ENCODE data around the gene XCL2.
"Not testable (repeated sequence)": the region's sequence is repeated elsewhere in the genome, so short reads cannot be mapped to it uniquely, and the experiment has no call there.

Gene XCL2

GRCh38 chr1:168555508-168556046 is 11.8 kb upstream of the XCL2 start:
- DNase-seq, result no peak

GRCh38 chr1:168554603-168555483 is 11.0 kb upstream of the XCL2 start:
- DNase-seq, result no peak

GRCh38 chr1:168553680-168554553 is 10.1 kb upstream of the XCL2 start:
- DNase-seq, result no peak

- DNase-seq, result no peak
Measured at GRCh38 chr1:168552961-168553360, 9.2 kb upstream of the XCL2 start.

GRCh38 chr1:168551688-168552087 is 7.9 kb upstream of the XCL2 start:
- DNase-seq, result no peak

GRCh38 chr1:168550971-168551370 is 7.2 kb upstream of the XCL2 start:
- DNase-seq, result no peak

GRCh38 chr1:168546553-168546895 is 2.7 kb upstream of the XCL2 start:
- DNase-seq, result not testable (repeated sequence)

GRCh38 chr1:168545678-168546552 is 2.1 kb upstream of the XCL2 start:
- not testable (repeated sequence) for DNase-seq

GRCh38 chr1:168542978-168543377 is 819 bp downstream of the XCL2 start:
- DNase-seq, result not testable (repeated sequence)

GRCh38 chr1:168540798-168541197 is 3.0 kb downstream of the XCL2 start:
- DNase-seq, result not testable (repeated sequence)

GRCh38 chr1:168535536-168535935 is 8.3 kb downstream of the XCL2 start:
- DNase-seq, result no peak

- DNase-seq, result no peak
Measured at GRCh38 chr1:168531615-168532345, 12.0 kb downstream of the XCL2 start.

- DNase-seq, result no peak
Measured at GRCh38 chr1:168529518-168529917, 14.3 kb downstream of the XCL2 start.

- DNase-seq, result no peak
Measured at GRCh38 chr1:168521401-168522000, 22.3 kb downstream of the XCL2 start.

GRCh38 chr1:168520832-168521231 is 23.0 kb downstream of the XCL2 start:
- no peak for DNase-seq

GRCh38 chr1:168520052-168520751 is 23.6 kb downstream of the XCL2 start:
- DNase-seq, result peak; percentile 33

GRCh38 chr1:168518813-168519212 is 25.0 kb downstream of the XCL2 start:
- no peak for DNase-seq

GRCh38 chr1:168518201-168518689 is 25.6 kb downstream of the XCL2 start:
- DNase-seq, result no peak

GRCh38 chr1:168514455-168514854 is 29.3 kb downstream of the XCL2 start:
- no peak for DNase-seq

GRCh38 chr1:168513656-168514404 is 30.0 kb downstream of the XCL2 start:
- DNase-seq, result no peak

Measured in activated T-cell treated with anti-CD3 and anti-CD28 coated beads, Interleukin-2, amount 50 U/mL, for 1 hour (primary cell).